Epithelial cell of esophagus (primary cell): ENCODE results near the gene GNAZ.

Experiments used
- DNase-seq: peaks from one replicate; pipeline ENCODE4 v3.0.0; 2010; ENCODE audit warnings: low read depth
- H3K4me3 ChIP-seq: 2 replicates; pipeline ENCODE4 v1.5.1; 2011; ENCODE audit warnings: mild to moderate bottlenecking, low read length, control low read depth
- CTCF ChIP-seq: IDR thresholded peaks from 2 replicates; pipeline ENCODE4 v1.5.1; 2011; ENCODE audit warnings: low read depth, mild to moderate bottlenecking, low read length, control low read depth, inconsistent platforms; ENCODE audit not compliant: insufficient read depth; ENCODE audit errors: missing control alignments

Gene GNAZ

GRCh38 chr22:23061471-23062280, 8.6 kb upstream of the GNAZ start:
- H3K4me3 ChIP-seq: no peak overlapping the region
- DNase-seq: no peak
- TF ChIP-seq CTCF: no peak

- DNase-seq: no peak
- TF ChIP-seq CTCF: no peak
- no peak overlapping the region for H3K4me3 ChIP-seq
Observed at GRCh38 chr22:23062616-23063538, 7.4 kb upstream of the GNAZ start.

GRCh38 chr22:23063539-23064380, 6.6 kb upstream of the GNAZ start:
- no peak for TF ChIP-seq CTCF
- H3K4me3 ChIP-seq: no peak overlapping the region
- no peak for DNase-seq

GRCh38 chr22:23064381-23065068, 5.8 kb upstream of the GNAZ start:
- no peak overlapping the region for H3K4me3 ChIP-seq
- TF ChIP-seq CTCF: no peak
- no peak for DNase-seq

- H3K4me3 ChIP-seq: no peak overlapping the region
- no peak for TF ChIP-seq CTCF
- no peak for DNase-seq
Observed at GRCh38 chr22:23065069-23065451, 5.3 kb upstream of the GNAZ start.

- no peak for DNase-seq
- H3K4me3 ChIP-seq: no peak overlapping the region
- no peak for TF ChIP-seq CTCF
Observed at GRCh38 chr22:23065495-23066122, 4.7 kb upstream of the GNAZ start.
